ENCODE measurements around the gene LNX1. TPM values are rescaled to one million over a fixed set of nuclear protein-coding genes. Genes with fewer than 3 reads are reported as not detected.
A peak's percentile ranks its signal among the peaks of the same experiment; 100 is the strongest.

The LNX1 gene
- polyA plus RNA-seq, 3 donors, result 0.09 to 0.13 TPM; not detected in 1

DNA sequence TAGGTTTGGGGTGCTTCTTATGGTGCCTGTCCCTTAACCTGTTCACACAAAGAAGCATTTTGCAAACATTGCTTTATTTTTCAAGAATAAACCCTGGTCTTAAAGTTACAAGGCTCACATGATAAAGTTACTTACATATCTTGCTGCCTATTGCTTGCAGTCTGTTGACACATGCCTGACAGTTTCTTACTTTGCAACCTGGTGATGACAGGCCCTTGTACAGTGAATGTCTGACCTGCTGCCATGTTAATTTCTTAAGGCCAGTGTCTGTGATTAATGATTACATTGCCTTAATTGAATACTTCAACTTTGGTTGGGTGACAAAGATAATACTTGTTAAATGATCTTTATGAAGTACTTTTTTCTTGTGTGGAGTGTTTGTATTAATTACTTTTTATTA is 163.9 kb downstream of the LNX1 start:
- no peak overlapping the region for H3K9ac ChIP-seq (ENCODE audit: insufficient read depth, low read length, poor library complexity, severe bottlenecking)
- H3K4me1 ChIP-seq (ENCODE audit: control insufficient read depth in 1 of 2, insufficient read depth in 2 of 2, low read length in 2 of 2), result no peaks in the 10 kb centered on the region
- H3K79me2 ChIP-seq (ENCODE audit: insufficient read depth, low read length), result no peaks in the 10 kb centered on the region
- H3K27ac Mint-ChIP-seq, result no peak overlapping the region
- H3K4me3 Mint-ChIP-seq, result no peak overlapping the region
- peaks cover 47 to 61% of the 10 kb centered on the region in 2 donors for H3K36me3 Mint-ChIP-seq
- H3K27ac ChIP-seq (ENCODE audit: low read depth in 1 of 2, low read length in 2 of 2), result no peak overlapping the region
- TF ChIP-seq, protein P1, sequence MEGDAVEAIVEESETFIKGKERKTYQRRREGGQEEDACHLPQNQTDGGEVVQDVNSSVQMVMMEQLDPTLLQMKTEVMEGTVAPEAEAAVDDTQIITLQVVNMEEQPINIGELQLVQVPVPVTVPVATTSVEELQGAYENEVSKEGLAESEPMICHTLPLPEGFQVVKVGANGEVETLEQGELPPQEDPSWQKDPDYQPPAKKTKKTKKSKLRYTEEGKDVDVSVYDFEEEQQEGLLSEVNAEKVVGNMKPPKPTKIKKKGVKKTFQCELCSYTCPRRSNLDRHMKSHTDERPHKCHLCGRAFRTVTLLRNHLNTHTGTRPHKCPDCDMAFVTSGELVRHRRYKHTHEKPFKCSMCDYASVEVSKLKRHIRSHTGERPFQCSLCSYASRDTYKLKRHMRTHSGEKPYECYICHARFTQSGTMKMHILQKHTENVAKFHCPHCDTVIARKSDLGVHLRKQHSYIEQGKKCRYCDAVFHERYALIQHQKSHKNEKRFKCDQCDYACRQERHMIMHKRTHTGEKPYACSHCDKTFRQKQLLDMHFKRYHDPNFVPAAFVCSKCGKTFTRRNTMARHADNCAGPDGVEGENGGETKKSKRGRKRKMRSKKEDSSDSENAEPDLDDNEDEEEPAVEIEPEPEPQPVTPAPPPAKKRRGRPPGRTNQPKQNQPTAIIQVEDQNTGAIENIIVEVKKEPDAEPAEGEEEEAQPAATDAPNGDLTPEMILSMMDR (IDR thresholded peaks at IDR 0.05), result no peak
- peaks cover 0 to 2% (median 0%) of the 10 kb centered on the region in 3 donors for H3K27me3 Mint-ChIP-seq (ENCODE audit: low read depth in 3 of 3)
- no peaks in the 10 kb centered on the region for H3K4me1 Mint-ChIP-seq
- H4K20me1 ChIP-seq (ENCODE audit: insufficient read depth, low read length), result no peaks in the 10 kb centered on the region
- no peaks in the 10 kb centered on the region for H3K9me3 ChIP-seq (replicated peaks in 1 of 2; ENCODE audit: control insufficient read depth in 1 of 2, insufficient read depth in 1 of 2, low read length in 2 of 2)
- H3K27me3 ChIP-seq (ENCODE audit: control insufficient read depth in 2 of 2, insufficient read depth in 2 of 2, low read length in 2 of 2), result no peaks in the 10 kb centered on the region
- no peaks in the 10 kb centered on the region for H3K9me3 Mint-ChIP-seq
- H3K4me2 ChIP-seq (replicated peaks; ENCODE audit: extremely low read depth, low read length, poor library complexity, severe bottlenecking), result no peak overlapping the region
- no peak overlapping the region for H2AFZ ChIP-seq (ENCODE audit: insufficient read depth, low read depth, low read length, poor library complexity, severe bottlenecking)
- intact Hi-C loops (cut with micrococcal nuclease), result no loop called here
- DNase-seq, result no peak
- no peak overlapping the region for H3K4me3 ChIP-seq (replicated peaks in 1 of 3; ENCODE audit: low read depth in 2 of 3, low read length in 3 of 3)
- H3K36me3 ChIP-seq (replicated peaks in 1 of 2; ENCODE audit: control insufficient read depth in 1 of 2, insufficient read depth in 2 of 2, low read length in 2 of 2), result peaks cover 58 to 71% of the 10 kb centered on the region in 2 donors

DNA sequence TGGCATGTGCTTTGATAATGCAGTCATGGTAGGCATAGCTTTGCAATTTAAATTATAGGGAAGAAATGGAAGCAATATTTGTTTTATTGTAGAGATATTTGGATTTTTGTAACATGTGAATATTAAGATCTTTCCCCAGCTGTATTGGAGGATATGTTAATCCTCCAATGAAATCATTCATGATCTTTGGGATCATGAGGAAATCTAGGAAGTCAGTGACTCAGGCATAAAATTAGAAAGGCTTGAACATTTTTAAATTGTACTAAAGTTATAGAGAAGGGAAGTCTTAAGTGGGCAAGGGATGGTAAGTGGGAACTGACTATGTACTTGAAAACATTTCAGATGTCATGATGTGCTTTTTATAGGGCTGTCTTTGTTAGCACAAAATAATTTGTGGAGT is 167.0 kb downstream of the LNX1 start:
- H3K27ac ChIP-seq (ENCODE audit: low read depth in 1 of 2, low read length in 2 of 2), result no peak overlapping the region
- H3K27me3 ChIP-seq (ENCODE audit: control insufficient read depth in 2 of 2, insufficient read depth in 2 of 2, low read length in 2 of 2), result no peaks in the 10 kb centered on the region
- no peaks in the 10 kb centered on the region for H3K4me1 ChIP-seq (ENCODE audit: control insufficient read depth in 1 of 2, insufficient read depth in 2 of 2, low read length in 2 of 2)
- peak overlapping the region in 1 of 7 donors; percentile 20 for H3K27ac Mint-ChIP-seq
- no peaks in the 10 kb centered on the region for H3K9me3 Mint-ChIP-seq
- H3K4me3 ChIP-seq (replicated peaks in 1 of 3; ENCODE audit: low read depth in 2 of 3, low read length in 3 of 3), result no peak overlapping the region
- H3K9ac ChIP-seq (ENCODE audit: insufficient read depth, low read length, poor library complexity, severe bottlenecking), result no peak overlapping the region
- DNase-seq, result no peak
- no peak overlapping the region for H3K4me2 ChIP-seq (replicated peaks; ENCODE audit: extremely low read depth, low read length, poor library complexity, severe bottlenecking)
- H3K79me2 ChIP-seq (ENCODE audit: insufficient read depth, low read length), result no peaks in the 10 kb centered on the region
- H2AFZ ChIP-seq (ENCODE audit: insufficient read depth, low read depth, low read length, poor library complexity, severe bottlenecking), result no peak overlapping the region
- H3K36me3 ChIP-seq (replicated peaks in 1 of 2; ENCODE audit: control insufficient read depth in 1 of 2, insufficient read depth in 2 of 2, low read length in 2 of 2), result peaks cover 35 to 55% of the 10 kb centered on the region in 2 donors
- H3K9me3 ChIP-seq (replicated peaks in 1 of 2; ENCODE audit: control insufficient read depth in 1 of 2, insufficient read depth in 1 of 2, low read length in 2 of 2), result no peaks in the 10 kb centered on the region
- intact Hi-C loops (cut with micrococcal nuclease), result no loop called here
- TF ChIP-seq, protein P1 (IDR thresholded peaks at IDR 0.05), result no peak
- no peaks in the 10 kb centered on the region for H3K4me1 Mint-ChIP-seq
- H3K4me3 Mint-ChIP-seq, result no peak overlapping the region
- peaks cover 28 to 50% of the 10 kb centered on the region in 2 donors for H3K36me3 Mint-ChIP-seq
- peaks cover 0 to 2% (median 0%) of the 10 kb centered on the region in 3 donors for H3K27me3 Mint-ChIP-seq (ENCODE audit: low read depth in 3 of 3)
- no peaks in the 10 kb centered on the region for H4K20me1 ChIP-seq (ENCODE audit: insufficient read depth, low read length)

Measured in CD14-positive monocyte (primary cell).